Endothelial cell (in vitro differentiated cells): ENCODE results near the gene SLC15A1. TPM values are rescaled to one million over a fixed set of nuclear protein-coding genes. Genes with fewer than 3 reads are reported as not detected.

ENCODE experiments used
- DNase-seq: peaks from one replicate; pipeline ENCODE4 v3.0.0; 2021; ENCODE audit warnings: low spot score
- H3K27ac Mint-ChIP-seq: one replicate; pipeline ENCODE4 v1.8.0; 2021; ENCODE audit warnings: mixed read lengths, inconsistent platforms; ENCODE audit not compliant: unreplicated experiment
- H3K27me3 Mint-ChIP-seq: one replicate; pipeline ENCODE4 v1.8.0; 2021; ENCODE audit warnings: mild to moderate bottlenecking, moderate library complexity, mixed read lengths, inconsistent platforms; ENCODE audit not compliant: unreplicated experiment
- H3K36me3 Mint-ChIP-seq: one replicate; pipeline ENCODE4 v1.8.0; 2021; ENCODE audit warnings: mild to moderate bottlenecking, low read depth, mixed read lengths, inconsistent platforms; ENCODE audit not compliant: unreplicated experiment
- H3K4me1 Mint-ChIP-seq: one replicate; pipeline ENCODE4 v1.8.0; 2021; ENCODE audit warnings: mild to moderate bottlenecking, mixed read lengths, inconsistent platforms; ENCODE audit not compliant: unreplicated experiment
- H3K4me3 Mint-ChIP-seq: one replicate; pipeline ENCODE4 v1.8.0; 2021; ENCODE audit warnings: mild to moderate bottlenecking, mixed read lengths, inconsistent platforms; ENCODE audit not compliant: unreplicated experiment
- H3K9me3 Mint-ChIP-seq: one replicate; pipeline ENCODE4 v1.8.0; 2021; ENCODE audit warnings: mixed read lengths, inconsistent platforms; ENCODE audit not compliant: unreplicated experiment
- total RNA-seq: library from RNA; stranded (reverse); fragmentation: NEBNext Ultra II Directional; extraction: Animal tissue kit (Norgen Biotek cat#: 25700); gene quantifications from one replicate; pipeline ENCODE4 v1.2.1, GENCODE V29; 2021; ENCODE audit not compliant: unreplicated experiment
- TF ChIP-seq, protein P1 (sequence below): fragments of 200-600 bp; sonication (generic); IDR thresholded peaks from one replicate; pipeline ENCODE4 v1.5.0; 2021; ENCODE audit warnings: antibody characterized with exemption; ENCODE audit not compliant: unreplicated experiment

SLC15A1 gene
- total RNA-seq, 1 donor from 2014 or later, result 0.10 TPM

DNA sequence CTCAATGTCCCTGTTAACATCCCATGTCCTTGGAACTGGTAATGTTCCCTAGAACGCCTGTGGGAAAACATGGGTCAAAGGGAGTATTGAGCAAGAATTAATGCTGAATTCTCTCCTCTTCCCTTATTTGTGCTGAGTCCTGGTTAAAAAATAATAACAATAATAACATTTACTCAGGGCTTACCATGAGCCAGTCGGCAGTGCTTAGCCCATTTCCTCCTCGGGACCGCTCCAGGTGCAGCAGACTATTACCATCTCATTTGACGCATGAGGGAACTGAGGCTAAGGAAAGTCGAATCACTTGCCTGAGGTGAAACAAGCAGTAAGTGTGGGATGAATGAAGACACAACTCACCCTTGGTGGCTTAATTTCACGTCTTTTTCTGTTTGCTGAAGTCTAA lies 33.6 kb upstream of the SLC15A1 start:
- TF ChIP-seq, protein P1, sequence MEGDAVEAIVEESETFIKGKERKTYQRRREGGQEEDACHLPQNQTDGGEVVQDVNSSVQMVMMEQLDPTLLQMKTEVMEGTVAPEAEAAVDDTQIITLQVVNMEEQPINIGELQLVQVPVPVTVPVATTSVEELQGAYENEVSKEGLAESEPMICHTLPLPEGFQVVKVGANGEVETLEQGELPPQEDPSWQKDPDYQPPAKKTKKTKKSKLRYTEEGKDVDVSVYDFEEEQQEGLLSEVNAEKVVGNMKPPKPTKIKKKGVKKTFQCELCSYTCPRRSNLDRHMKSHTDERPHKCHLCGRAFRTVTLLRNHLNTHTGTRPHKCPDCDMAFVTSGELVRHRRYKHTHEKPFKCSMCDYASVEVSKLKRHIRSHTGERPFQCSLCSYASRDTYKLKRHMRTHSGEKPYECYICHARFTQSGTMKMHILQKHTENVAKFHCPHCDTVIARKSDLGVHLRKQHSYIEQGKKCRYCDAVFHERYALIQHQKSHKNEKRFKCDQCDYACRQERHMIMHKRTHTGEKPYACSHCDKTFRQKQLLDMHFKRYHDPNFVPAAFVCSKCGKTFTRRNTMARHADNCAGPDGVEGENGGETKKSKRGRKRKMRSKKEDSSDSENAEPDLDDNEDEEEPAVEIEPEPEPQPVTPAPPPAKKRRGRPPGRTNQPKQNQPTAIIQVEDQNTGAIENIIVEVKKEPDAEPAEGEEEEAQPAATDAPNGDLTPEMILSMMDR, result no peak
- DNase-seq, result no peak
- Mint-ChIP-seq H3K36me3 (no peaks in the 10 kb centered on the region), H3K27ac (no peak overlapping the region), H3K27me3 (peaks cover 6% of the 10 kb centered on the region), H3K4me3 (no peak overlapping the region), H3K9me3 (no peaks in the 10 kb centered on the region), H3K4me1 (peaks cover 8% of the 10 kb centered on the region)

DNA sequence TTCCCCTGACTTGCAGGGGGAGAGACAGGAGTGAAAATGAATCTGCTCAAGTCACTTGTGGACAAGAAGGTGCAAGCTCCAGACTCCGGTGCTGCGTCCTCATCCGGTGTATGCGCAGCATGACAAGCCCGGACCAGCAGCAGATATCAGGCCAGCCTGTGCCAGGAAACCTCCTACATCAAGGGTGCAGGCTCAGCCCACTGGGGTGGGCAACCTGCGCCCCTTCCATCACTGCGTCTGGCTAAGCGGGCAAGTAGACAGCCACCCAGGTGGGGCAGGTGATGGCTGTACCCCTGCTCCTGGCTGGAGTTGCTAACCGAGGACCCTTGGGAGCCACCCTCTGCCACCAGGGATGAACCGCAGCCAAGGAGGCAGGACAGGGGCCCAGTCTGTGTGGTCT lies 32.9 kb upstream of the SLC15A1 start:
- H3K27ac Mint-ChIP-seq, result no peak overlapping the region
- H3K9me3 Mint-ChIP-seq, result no peaks in the 10 kb centered on the region
- H3K4me3 Mint-ChIP-seq, result no peak overlapping the region
- H3K4me1 Mint-ChIP-seq, result peaks cover 8% of the 10 kb centered on the region
- peaks cover 3% of the 10 kb centered on the region for H3K36me3 Mint-ChIP-seq
- H3K27me3 Mint-ChIP-seq, result peaks cover 6% of the 10 kb centered on the region
- DNase-seq, result no peak
- TF ChIP-seq, protein P1, result no peak

DNA sequence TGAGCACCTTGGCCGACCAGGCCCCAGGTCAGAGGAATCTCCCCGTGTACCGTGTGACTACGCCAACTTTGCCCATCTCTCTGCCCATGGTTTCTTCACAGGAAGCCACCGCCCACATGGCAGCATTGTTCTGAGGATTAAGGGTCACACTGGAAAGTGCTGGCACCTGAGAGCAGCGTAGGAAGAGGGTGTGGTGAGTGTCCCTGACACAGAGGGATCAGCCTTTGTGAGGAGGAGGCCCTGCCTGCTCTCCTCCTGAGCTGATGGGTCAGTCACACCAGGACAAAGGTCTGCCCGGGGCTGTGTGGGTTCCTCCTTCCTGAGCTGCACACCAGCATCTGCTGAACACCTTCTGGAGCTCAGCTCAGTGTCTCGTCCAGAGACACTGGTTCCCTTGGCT lies 32.2 kb upstream of the SLC15A1 start:
- H3K4me1 Mint-ChIP-seq, result peaks cover 8% of the 10 kb centered on the region
- peaks cover 6% of the 10 kb centered on the region for H3K27me3 Mint-ChIP-seq
- no peaks in the 10 kb centered on the region for H3K9me3 Mint-ChIP-seq
- H3K4me3 Mint-ChIP-seq, result no peak overlapping the region
- H3K27ac Mint-ChIP-seq, result no peak overlapping the region
- peaks cover 3% of the 10 kb centered on the region for H3K36me3 Mint-ChIP-seq
- TF ChIP-seq, protein P1, result no peak
- no peak for DNase-seq

DNA sequence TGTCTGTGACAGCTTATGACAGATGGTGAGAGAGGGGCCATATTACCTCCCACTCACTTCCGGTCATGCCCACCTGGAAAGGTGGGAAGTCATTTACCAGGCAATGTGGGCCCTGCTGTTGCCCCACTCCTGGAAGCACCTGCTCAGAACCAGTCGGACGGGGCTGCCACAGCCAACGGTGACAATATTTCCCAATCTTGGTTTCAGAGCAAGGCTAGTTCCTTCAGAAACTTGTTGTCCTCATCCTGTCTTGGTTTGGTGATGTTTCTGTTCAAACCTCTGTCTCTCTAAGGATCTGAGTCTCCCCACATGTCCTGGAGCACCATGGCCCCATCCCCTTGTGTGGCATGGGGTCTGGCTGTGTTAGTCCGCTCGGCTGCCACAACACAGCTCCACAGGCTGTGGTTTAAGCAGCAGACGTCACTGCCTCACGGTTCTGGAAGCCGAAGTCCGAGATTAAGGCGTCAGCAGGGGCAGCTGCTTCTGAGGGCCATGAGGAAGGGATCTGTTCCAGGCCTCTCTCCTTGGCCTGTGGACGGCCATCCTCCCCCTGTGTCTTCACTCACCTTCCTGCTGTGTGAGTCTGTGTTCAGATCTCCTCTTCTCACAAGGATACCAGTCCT lies 31.5 kb upstream of the SLC15A1 start:
- Mint-ChIP-seq H3K4me3 (no peak overlapping the region), H3K36me3 (peaks cover 3% of the 10 kb centered on the region), H3K27me3 (peaks cover 5% of the 10 kb centered on the region), H3K9me3 (no peaks in the 10 kb centered on the region), H3K4me1 (peaks cover 8% of the 10 kb centered on the region), H3K27ac (no peak overlapping the region)
- DNase-seq, result no peak
- TF ChIP-seq, protein P1, result no peak

DNA sequence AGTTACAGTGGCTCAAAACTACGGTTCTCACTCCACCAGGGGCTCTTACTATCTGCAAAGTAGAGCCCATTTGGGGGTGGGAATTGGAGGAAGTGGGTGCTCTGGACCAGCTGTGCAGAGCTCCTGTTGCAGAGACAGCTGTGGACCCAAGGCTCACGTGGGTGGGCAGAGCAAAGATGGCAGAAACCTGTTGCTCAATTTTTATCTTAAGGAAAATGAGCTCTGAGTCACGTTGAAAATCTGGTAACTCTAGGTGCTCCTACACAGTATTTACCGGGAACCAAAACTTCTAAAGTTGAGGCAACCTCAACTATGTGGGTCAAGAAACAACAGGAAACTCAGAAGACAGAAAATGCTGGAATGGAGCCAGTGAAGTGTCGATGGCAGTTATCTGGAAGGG lies 30.2 kb upstream of the SLC15A1 start:
- Mint-ChIP-seq H3K27ac (no peak overlapping the region), H3K36me3 (peaks cover 3% of the 10 kb centered on the region), H3K9me3 (no peaks in the 10 kb centered on the region), H3K4me1 (peaks cover 4% of the 10 kb centered on the region), H3K4me3 (no peak overlapping the region), H3K27me3 (peaks cover 2% of the 10 kb centered on the region)
- DNase-seq, result no peak
- TF ChIP-seq, protein P1, result no peak
